HG03066 (cell line): ENCODE data around the gene FIG4.
"Not testable (repeated sequence)": the region's sequence is repeated elsewhere in the genome, so short reads cannot be mapped to it uniquely, and the experiment has no call there.

Source experiments
- ATAC-seq: cut with Tn5 transposase; IDR thresholded peaks from one replicate; pipeline ENCODE4 v1.9.1; 2021; ENCODE audit warnings: low read depth; ENCODE audit not compliant: unreplicated experiment

The FIG4 gene

DNA sequence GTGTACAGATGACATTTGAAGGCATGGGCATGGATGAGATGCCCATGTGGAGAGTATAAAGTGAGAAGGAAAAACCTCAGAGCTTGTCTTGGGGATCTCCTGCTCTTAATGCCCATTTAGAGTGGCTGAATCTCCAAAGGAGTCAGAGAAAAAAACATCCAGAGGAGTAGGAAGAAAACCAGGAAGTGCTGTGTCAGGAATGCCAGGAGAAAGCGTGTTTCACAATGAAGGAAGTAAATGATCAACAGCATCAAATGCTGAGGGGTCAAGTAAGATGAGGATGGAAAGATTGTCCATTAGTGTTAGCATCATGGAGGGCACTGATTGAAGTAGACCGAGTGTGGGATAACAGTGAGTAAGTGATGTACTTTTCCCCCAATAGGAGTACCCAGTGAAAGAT is 56.1 kb downstream of the FIG4 start:
- ATAC-seq = no peak

DNA sequence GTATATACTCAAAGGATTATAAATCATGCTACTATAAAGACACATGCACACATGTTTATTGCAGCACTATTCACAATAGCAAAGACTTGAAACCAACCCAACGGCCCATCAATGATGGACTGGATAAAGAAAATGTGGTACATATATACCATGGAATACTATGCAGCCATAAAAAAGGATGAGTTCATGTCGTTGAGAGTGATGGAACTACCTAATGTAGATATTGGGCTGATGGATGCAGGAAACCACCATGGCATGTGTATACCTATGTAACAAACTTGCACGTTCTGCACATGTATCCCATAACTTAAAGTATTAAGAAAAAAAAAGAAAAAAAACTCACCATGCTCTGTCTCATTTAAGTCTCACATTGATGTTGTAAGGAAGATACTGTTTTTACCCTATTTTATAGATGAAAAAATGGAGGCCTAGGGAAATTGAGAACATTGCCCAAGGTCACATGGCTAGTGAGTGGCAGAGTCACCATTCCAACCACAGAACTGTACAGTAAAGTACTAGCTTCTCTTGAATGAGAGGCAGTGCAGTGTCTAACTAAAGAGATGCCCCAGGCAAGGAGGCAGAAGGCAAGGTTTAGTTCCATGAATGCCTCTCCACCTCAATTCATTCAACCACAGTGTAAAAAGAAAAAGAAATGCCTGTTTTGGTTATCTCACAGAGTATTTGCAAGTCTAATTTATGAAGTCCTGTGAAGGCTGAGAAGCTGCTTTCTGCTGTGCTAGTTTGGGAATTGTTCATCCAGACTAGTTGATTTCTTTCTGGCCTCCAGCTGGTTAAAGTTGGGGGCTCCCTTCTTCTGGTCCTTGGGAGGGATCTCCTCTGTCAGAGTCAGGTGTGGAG is 68.2 kb downstream of the FIG4 start:
- ATAC-seq = no peak

DNA sequence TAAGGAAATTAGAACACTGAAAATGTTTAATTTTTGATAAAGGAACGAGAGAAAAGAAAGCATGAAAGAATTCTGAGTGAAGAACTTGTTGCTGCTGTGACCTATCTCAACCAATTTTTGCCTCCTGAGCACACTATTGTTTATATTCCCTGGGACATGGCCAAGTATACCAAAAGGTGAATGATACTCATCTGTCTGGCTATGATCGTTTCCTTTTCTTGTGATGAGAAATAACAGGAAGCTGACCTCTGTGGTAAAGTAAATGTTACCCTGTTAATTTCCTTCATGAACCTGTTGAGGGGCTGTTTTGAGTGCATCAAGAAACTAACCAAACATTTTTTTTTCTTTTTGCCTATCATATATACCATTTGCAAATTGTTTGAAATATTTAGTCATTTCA is 69.1 kb downstream of the FIG4 start:
- no peak for ATAC-seq

DNA sequence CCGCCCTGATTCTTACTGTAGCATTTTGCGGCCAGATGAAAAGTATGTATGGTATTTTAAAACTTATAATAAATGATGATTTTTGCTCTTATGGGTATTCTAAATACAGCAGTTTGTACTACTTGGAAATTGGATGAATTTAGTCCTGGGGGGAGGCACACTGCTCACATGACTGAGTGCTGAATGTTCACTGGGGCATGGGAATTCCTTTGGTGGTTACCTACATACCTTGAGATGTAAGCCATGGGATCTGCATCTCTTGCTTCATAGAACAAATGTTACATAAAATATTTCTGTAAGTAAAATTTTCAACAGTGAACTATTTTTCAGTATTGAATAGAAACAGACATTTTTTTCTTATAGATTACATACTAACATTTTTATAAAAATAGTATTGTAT is 71.1 kb downstream of the FIG4 start:
- no peak for ATAC-seq

DNA sequence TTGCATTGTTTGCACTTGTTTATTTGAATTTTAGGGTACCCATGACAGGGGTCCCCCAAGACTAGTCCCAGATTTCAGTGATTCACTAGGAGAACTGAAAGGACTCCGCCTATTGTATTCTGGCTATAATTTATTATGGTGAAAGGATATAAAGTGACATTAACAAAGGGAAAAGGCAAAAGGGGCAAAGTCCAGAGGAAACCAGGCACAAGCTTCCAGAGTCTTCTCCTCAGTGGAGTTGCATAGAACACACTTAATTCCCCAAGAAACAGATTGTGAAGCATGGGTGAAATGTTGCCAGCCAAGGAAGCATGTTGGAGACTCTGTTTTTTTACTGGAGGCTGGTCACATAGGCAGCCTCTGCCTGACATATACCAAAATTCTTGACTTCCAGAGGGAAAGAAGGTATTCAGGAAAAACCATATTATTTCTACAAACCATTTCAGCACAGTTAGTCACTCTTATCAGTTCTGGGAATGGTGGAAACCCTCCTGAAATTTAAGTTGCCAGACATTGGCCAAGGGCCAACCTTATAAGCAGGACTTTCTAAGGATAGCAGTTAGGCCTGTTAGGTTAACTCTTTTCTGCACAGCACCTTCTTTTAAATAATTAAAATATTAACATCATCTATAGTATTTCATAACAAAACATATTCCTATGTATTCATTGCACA is 71.8 kb downstream of the FIG4 start:
- ATAC-seq = no peak

DNA sequence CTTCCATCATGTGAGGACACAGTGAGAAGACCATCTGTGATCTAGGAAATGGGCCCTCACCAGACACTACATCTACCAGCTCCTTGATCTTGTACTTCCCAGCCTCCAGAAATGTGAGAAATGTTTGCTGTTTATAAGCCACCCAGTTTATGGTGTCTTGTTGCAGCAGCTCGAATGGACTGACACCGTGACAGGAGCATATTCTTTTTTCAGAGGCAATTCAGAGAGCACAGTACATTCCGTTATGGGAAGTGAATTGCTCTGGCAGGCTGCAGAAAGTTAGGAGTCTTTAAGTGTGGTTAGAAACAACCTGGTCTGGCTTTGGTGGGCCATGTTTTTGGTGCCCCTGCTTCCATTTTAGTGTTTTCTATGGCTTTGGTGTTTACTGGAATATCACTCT is 75.1 kb downstream of the FIG4 start:
- ATAC-seq = no peak

DNA sequence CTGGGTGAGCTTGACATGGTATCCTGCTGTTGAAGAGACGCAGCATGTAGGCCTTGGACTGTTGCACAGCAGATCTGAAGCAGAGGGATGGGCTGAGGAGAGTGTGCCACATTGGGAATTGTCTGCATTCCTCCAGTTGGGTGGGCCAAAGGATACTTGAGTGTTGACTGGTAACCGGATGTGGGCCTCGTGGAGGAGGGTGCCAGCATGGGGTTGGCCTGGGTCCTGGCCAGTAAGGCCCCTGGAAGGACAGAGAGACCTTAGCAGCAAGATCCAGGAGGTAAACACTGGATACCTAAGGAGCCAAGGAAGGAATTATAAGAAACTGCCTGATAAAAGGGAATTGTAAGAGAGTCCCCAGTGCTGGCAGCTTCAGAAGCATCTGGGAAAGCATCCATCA is 76.9 kb downstream of the FIG4 start:
- ATAC-seq = no peak

DNA sequence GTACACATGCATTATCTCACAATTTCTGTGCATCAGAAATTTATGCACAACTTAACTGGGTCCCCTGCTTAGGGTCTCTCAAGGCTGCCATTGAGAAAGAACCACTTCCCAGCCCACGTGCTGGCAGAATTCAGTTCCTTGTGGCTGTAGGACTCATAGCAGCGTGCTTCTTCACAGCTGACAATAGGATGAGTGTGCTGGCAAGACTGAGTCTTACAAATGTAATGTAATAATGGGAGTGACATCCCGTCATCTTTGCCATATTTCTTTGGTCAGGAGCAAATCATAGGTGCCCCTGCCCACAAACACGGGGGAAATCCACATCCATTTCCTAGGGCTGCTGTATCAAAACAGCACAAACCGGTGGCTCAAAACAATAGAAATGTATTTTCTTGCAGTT is 77.4 kb downstream of the FIG4 start:
- ATAC-seq = no peak

DNA sequence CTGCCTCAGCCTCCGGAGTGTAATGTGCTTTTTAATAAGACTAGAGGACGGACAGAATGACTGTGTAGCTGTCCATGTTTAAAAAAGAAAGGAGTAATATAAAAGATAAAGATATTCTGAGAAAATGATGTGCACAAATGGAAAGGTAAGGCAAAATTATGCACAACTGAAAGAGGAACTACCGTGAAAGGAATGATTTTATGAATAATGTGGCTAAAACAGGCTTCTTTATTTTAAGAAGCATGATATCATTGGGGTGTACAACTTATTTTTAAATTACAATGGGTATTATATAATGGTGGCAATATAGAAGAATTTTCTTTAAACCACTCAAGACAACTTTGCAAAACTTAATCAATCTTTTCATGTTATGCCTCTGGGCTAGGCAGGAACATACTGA is 78.1 kb downstream of the FIG4 start:
- no peak for ATAC-seq

DNA sequence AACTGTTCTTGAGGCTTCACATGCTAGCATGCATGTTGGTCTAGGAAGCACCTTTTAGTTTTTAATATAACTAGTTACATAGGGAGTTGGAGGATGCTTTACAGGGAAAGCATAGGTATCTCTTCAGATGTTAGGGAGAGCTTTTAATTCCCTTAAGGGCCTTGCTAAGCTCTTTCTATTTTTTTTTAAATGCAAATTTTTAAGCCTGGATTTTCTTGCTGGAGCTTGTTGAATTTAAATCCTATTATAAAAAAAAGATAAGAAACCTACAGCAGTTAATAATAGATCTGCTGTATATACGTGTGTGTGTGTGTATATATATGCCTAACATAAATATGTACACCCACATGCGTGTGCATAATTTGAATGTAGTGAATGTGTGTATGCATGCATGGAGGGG is 79.0 kb downstream of the FIG4 start:
- ATAC-seq = no peak

DNA sequence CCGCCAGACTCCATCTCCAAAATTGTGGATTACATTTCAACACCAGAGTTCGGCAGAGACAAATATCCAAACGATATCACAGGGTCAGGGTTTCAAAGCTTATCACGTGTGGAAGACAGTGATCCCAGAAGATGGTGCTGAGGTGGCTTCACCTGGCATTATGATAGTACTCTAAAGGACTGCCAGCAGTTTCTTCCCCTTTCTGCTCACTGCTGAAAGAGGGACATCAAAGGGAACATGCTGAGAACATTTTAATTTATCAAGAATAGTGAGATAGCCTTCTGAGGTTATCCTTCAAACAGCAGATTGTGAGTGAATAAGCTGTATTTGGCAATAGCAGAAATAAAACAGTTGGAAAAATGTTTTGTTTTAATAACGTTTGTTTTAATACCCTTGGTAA is 79.7 kb downstream of the FIG4 start:
- no peak for ATAC-seq

DNA sequence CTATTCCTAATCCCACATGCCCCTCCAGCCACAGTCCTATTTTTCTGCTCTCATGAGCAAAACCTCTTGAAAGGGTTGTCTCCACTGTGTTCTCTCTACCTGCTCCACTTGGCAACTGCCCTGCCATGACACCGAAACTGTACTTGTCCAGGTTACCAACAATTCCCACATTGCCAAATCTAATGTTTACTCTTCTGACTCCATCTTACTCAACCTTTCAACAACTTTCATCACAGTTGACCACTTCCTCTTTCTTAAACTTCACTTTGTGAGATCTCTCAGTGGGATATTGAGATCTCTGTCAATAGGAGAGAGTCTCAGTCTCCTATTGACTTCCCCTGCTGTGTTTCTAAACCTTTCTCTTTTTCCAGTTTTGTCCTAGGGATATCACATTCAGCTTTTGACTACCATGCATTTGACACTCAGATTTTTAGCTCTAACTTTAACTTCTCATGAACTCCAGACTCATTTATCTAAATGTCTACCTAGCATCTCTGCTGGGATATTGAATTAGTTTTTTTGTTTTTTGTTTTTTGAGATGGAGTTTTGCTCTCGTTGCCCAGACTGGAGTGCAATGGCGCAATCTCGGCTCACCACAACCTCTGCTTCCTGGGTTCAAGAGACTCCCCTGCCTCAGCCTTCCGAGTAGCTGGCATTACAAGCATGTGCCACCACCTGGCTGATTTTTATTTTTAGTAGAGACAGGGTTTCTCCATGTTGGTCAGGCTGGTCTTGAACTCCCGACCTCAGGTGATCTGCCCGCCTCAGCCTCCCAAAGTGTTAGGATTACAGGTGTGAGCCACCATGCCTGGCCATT is 81.1 kb downstream of the FIG4 start:
- not testable (repeated sequence) for ATAC-seq

DNA sequence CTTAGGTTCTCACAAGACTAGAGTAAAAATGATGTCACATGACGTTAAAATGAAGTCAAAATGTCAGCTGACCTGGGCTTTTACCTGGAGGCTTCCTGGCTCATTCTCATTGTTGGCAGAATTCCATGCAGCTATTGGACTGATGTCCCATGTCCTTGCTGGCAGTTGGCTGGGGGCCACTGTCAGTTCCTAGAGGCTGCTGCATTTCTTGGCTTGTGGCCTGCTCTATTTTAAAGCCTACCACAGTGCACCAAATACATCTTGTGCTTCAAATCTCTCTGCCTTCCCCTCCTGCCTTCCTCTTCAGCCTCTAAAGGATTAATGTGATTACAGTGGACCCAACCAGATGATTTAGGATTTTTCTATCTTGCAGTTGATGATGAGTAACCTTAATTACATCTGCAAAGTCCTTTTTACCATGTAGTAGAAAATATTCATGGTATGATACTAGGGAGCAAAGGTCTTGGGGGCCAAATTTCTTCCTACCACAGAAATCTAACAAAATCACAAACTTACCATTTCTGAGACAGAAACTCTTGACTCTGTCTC is 81.9 kb downstream of the FIG4 start:
- ATAC-seq = no peak

DNA sequence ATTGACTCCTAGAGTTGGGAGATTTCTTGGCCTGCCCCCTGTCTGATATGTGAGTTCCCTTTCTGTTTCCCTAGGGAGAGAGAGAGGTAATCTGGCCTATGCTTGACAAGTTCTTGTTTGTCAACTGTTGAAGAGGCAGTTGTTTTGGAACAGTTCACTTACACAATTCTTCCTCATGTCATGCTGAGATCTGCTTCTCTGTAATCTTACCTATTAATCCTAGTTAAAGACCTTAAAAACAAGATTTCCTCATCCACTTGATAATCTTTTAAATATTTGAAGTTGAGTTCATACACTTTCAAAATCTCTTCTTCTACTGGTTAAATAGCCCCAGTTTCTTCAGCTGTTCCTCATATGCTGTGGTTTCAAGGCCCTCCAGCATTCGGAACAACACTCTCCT is 89.9 kb downstream of the FIG4 start:
- no peak for ATAC-seq

DNA sequence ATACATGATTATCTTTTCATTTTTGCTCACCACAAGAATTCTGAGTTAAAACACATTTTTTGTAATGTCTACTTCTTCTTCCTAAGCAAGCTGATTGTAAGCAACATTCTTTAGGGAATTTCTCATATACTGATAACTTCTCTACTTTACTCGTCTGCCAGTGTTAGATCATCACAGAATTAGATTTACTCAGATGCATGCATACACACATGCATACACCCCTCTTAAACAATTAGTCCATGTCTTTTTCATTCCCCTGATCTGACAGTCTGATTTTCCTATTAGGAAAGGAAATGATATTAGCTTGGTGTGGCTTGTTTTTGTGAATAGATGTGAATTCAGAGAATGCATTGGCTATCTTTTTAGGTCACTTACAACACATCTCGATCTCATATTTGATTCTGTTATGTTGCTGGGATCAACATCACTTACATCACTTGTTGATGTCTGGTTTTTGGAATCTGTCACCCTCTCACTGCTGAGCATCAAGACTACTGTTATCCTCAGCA is 91.4 kb downstream of the FIG4 start:
- no peak for ATAC-seq

DNA sequence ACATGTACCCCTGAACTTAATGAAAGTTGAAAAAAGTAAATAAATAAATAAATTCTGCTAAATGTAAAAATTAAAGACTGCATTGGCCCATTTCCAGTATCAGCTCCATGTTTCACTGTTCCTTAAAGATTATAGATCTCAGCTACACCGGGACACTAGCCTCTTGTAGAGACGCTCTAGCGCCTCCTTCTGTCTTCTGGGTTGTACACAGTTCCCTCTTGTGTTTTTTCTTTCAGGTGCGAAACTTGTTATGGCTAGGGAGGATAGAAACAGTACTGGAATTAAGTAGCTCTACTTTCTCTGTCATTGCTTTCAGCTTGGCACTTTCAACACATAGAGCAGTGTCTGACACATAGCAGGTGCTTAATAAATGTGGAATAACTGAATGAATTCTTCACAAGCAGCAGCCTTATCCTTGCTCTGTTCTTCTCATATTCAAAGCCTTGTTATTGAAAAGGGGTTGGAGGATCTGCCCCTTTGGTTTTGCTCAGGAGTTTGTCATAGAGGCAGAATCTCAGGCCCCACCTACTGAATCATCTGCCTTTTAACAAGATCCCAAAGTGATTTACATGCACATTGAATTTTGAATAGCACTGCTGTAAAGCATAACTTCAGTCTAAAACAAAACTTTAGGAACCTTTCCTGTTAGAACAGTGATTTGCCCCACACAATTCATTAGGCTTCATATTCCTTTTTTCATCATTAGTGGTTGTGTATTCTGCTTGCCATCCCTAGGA is 92.3 kb downstream of the FIG4 start:
- ATAC-seq = no peak

DNA sequence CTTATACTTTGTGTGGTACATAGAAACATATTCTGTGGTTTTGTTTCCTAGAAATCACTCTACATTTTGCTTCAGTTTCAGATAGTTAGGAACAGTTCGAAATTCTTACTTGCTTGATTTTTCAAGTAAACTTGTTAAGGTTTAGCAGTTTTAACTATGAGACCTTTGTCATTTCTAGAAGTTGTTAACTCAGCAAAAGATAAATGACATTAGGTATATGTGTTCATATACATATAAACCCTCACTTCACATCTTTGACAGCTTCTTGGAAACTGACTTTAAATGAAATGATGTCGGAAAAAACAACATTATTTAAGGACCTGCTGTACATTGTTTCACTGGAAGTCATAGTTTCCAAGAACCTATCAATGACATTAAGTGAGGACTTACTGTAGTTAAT is 96.2 kb downstream of the FIG4 start:
- no peak for ATAC-seq

DNA sequence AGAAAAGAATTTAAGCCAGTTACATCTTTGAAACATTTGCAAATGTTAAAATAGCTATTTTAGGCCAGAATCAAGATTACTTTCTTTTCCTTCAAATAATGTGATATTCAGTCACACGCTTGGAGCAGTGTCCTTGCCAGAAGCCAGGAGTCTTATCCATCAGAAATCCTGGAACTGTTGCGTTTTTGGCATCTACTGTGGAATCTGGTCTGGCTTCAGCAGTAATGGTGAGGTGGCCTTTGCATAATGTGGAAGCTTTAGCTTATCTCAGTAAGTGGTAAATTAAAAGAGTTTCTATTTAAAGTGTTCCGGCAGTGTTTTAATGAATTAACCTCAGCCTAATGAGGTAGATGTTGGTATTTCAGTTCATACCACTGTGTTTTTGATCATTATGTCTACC is 97.6 kb downstream of the FIG4 start:
- no peak for ATAC-seq

DNA sequence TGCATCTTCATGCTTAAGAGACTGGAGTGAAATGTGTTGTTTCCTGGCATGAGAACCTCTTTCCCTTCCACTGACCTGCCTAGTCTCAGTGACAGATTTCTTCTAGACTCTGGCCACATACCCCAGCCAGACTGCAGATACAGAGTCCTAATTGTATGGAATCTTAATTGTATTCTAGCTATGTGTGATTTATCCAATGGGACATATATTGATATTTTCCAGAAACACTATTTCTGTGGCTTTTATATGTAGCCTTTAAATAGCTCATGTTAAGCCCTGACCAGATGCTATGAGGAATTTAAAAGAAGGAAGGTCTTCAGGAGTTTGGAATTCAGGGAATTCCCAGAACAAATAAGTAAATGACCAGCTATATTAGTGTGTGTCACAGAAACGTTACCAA is 99.0 kb downstream of the FIG4 start:
- no peak for ATAC-seq

DNA sequence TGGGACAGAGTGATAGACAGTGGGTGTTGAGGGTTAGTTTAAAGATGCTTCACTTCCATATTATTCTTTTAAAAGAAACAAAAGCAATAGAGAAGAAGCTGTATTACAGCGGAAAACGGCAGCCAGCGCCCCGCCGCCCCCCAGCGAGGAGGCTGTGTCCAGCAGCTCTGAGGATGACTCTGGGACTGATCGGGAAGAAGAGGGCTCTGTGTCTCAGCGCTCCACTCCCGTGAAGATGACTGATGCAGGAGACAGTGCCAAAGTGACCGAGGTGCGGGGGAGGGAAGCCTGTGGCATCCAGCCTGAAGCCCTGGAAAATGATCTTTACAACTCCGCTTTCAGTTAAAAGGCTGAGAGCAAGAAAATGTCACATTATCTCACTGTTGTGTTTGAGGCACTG is 100.2 kb downstream of the FIG4 start:
- no peak for ATAC-seq
